Measurements from ENCODE around the gene SNRNP70.
A peak's percentile ranks its signal among the peaks of the same experiment; 100 is the strongest.

SNRNP70 gene

DNA sequence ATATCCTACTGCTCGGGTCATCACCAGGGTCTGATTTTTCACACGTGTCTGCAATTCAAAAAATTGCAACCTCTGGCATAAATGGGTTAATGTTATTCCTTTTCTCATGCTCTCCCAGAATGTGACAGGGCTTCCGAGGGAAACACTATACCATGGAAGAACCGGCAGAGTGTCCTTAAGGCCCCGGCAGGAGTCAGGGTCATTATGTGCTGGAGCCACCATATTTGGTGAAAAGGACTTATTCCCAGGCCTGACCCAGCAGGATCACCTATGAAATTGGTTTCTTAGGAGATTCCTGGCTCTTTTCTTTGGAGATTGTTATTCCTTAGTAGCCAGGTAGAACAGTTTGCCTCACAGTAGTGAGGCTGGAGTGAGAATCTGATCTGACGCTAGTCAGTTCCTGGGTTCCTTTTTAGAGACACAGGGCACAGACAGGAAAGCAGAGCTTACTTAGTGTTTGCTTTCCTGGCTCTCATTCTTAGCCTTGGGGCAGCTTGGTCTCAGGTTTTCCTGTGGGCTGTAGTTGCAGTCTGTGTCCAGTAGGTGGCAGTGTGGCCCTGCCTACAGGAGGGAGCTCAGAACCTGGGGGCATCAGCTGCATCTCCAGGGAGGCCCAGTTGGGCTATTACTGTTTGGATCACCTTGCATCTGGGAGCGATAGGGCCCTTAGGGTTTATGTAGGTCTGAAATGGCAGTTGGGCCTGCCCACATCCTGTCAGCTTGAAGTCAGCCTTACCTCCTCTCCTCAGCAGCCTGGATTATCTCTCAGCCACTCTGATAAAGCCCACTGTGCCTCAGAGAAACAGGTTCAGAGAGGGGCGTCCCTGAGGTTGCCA lies 12.4 kb downstream of the SNRNP70 start:
- Histone ChIP-seq H3K4me3 (no peak overlapping the region; a peak in 1 of 20 replicates), H3K27ac (peak overlapping the region in 8 of 11 experiments; percentile 4 to 59 (median 42); a peak in 12 of 22 replicates), H4K20me1 (peaks cover 77 to 95% (median 93%) of the 10 kb centered on the region in 11 experiments), H3K27me3 (no peaks in the 10 kb centered on the region), H3K9ac (peak overlapping the region in 8 of 11 experiments; percentile 11 to 63 (median 36); a peak in 11 of 22 replicates), H3K4me2 (peak overlapping the region in 6 of 11 experiments; percentile 22 to 59 (median 47); a peak in 11 of 22 replicates), H3K9me3 (replicated peaks in 1 of 11) (no peaks in the 10 kb centered on the region), H3K4me1 (peaks cover 12 to 63% (median 48%) of the 10 kb centered on the region in 10 experiments), H3K36me3 (peaks cover 90 to 94% (median 92%) of the 10 kb centered on the region in 11 experiments)
- TF ChIP-seq Cebpa-rat (IDR thresholded peaks at IDR 0.05): no peak

DNA sequence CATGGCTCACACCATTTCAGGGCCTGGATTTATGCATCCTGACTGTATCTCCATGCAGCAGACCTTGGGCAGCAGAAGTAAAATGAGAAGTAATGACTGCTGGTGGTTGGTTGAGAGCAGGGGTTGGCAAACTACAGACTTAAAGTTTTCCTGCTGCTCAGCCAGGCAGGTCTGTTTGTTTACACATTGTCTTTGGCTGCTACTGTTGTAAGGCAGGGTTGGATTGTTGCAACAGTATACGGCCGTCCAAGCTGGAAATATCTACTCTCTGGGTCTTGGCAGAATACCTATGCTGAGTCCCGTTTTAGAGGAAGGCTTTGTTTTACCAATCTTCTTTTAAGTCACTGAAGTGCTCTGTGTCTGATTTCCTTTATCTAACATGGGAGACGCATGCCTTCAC lies 13.5 kb downstream of the SNRNP70 start:
- Histone ChIP-seq H3K27me3 (no peaks in the 10 kb centered on the region), H3K9me3 (replicated peaks in 1 of 11) (no peaks in the 10 kb centered on the region), H3K36me3 (peaks cover 84 to 92% (median 88%) of the 10 kb centered on the region in 11 experiments), H3K4me1 (peaks cover 23 to 74% (median 59%) of the 10 kb centered on the region in 10 experiments), H4K20me1 (peaks cover 75 to 95% (median 93%) of the 10 kb centered on the region in 11 experiments), H3K27ac (peak overlapping the region in 5 of 11 experiments; percentile 0 to 59 (median 46); a peak in 5 of 22 replicates), H3K4me2 (peak overlapping the region in 4 of 11 experiments; percentile 47 to 59 (median 48); a peak in 4 of 22 replicates), H3K9ac (peak overlapping the region in 7 of 11 experiments; percentile 11 to 63 (median 46); a peak in 6 of 22 replicates), H3K4me3 (no peak overlapping the region)
- no peak for TF ChIP-seq Cebpa-rat (IDR thresholded peaks at IDR 0.05)

DNA sequence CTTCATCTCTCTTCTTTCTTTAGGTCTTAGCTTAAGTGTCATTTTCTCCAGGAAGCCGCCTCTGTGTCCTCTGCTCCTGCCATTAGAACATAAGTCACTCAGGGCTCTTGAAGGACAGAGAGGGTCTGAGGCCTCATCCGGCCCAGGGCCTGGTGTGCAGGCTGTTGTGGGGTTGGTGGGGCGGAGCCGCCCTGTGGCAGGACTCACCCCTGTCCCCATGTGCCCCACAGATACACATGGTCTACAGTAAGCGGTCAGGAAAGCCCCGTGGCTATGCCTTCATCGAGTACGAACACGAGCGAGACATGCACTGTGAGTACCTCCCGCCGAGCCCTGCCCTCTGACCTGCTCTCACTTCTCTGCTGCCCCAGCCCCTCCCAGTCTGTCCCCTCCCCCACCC lies 15.9 kb downstream of the SNRNP70 start:
- Histone ChIP-seq H3K4me3 (no peak overlapping the region), H3K9me3 (replicated peaks in 1 of 11) (no peaks in the 10 kb centered on the region), H4K20me1 (peaks cover 73 to 95% (median 93%) of the 10 kb centered on the region in 11 experiments), H3K27ac (peak overlapping the region in 4 of 11 experiments; percentile 11 to 42 (median 22); a peak in 1 of 22 replicates), H3K27me3 (no peaks in the 10 kb centered on the region), H3K4me1 (peaks cover 26 to 85% (median 83%) of the 10 kb centered on the region in 10 experiments), H3K9ac (peak overlapping the region in 10 of 11 experiments; percentile 7 to 63 (median 46); a peak in 16 of 22 replicates), H3K36me3 (peaks cover 79 to 92% (median 84%) of the 10 kb centered on the region in 11 experiments), H3K4me2 (peak overlapping the region in 8 of 11 experiments; percentile 11 to 44 (median 38); a peak in 13 of 22 replicates)
- TF ChIP-seq Cebpa-rat (IDR thresholded peaks at IDR 0.05): no peak

DNA sequence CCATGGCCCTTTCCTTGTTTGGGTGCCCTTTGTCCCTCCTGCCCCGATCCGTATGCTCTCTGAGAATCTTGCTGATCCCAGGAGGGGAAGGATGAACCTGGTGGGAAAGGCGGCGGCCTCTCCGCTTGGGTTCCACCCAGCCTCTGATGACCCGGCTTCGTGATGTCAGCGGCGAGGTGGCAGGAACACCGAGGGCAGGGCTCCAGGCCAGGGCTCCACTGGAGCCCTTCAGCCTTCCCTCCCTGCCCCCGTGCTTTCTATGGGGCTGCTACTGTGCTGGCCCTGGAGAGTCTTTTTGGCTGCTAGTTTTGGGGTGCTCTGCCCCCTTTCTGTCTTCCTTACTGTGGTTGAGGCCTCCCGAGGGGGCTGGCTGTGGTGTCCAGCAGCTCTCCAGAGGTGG lies 17.1 kb downstream of the SNRNP70 start:
- Histone ChIP-seq H3K4me3 (peak overlapping the region in 3 of 10 experiments; percentile 14 to 51 (median 31); a peak in 5 of 20 replicates), H3K27me3 (no peaks in the 10 kb centered on the region), H4K20me1 (peaks cover 73 to 95% (median 93%) of the 10 kb centered on the region in 11 experiments), H3K9me3 (replicated peaks in 1 of 11) (no peaks in the 10 kb centered on the region), H3K4me1 (peaks cover 26 to 91% (median 82%) of the 10 kb centered on the region in 10 experiments), H3K27ac (peak overlapping the region in 8 of 11 experiments; percentile 48 to 67 (median 62); a peak in 13 of 22 replicates), H3K9ac (peak overlapping the region; percentile 38 to 80 (median 66); a peak in 20 of 22 replicates), H3K4me2 (peak overlapping the region; percentile 47 to 98 (median 91)), H3K36me3 (peaks cover 79 to 92% (median 84%) of the 10 kb centered on the region in 11 experiments)
- no peak for TF ChIP-seq Cebpa-rat (IDR thresholded peaks at IDR 0.05)

DNA sequence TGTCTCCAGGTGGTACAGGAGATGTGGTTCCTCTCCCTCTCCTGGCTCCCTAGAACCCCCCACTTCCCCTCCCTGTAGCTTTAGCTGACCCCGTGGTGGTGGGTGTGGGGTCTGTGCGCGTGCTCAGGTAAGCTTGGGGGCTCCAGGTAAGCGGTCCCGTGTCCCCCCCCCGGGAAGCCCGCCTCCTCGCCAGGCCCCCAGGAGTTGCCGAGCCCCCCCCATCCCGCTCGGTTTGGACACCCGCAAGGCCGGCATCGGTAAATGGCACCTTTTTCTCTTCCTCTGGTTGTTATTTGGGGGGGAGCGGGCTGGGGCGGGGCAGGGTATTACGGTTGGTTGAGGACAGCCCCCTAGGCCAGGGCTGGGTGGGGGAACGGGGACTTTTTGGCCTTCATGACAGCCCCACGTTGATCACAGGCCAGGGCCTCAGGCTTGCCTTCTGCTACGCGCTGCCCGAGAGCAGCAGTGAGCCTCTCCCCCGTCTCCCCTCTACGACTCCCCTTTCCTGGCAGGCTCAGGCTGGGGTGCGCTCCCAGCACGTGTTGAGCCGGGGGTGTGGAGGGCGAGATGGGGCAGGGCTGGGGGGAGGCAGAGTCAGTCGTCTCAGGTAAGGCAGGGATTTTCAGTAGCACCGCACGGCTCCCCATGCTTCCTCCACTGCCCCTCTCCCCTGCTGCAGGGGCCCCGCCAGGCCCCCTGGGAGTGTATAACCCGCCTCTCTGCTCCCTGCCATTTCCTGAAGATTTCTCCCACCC lies 18.3 kb downstream of the SNRNP70 start:
- Histone ChIP-seq H3K9ac (peak overlapping the region; percentile 38 to 80 (median 66); a peak in 21 of 22 replicates), H3K27ac (peak overlapping the region in 9 of 11 experiments; percentile 14 to 67 (median 61); a peak in 17 of 22 replicates), H3K4me1 (peaks cover 26 to 79% (median 71%) of the 10 kb centered on the region in 10 experiments), H3K4me2 (peak overlapping the region; percentile 47 to 98 (median 91)), H3K9me3 (replicated peaks in 1 of 11) (no peaks in the 10 kb centered on the region), H4K20me1 (peaks cover 73 to 95% (median 93%) of the 10 kb centered on the region in 11 experiments), H3K4me3 (peak overlapping the region in 7 of 10 experiments; percentile 31 to 57 (median 48); a peak in 14 of 20 replicates), H3K36me3 (peaks cover 81 to 95% (median 87%) of the 10 kb centered on the region in 11 experiments), H3K27me3 (no peaks in the 10 kb centered on the region)
- TF ChIP-seq Cebpa-rat (IDR thresholded peaks at IDR 0.05): no peak

DNA sequence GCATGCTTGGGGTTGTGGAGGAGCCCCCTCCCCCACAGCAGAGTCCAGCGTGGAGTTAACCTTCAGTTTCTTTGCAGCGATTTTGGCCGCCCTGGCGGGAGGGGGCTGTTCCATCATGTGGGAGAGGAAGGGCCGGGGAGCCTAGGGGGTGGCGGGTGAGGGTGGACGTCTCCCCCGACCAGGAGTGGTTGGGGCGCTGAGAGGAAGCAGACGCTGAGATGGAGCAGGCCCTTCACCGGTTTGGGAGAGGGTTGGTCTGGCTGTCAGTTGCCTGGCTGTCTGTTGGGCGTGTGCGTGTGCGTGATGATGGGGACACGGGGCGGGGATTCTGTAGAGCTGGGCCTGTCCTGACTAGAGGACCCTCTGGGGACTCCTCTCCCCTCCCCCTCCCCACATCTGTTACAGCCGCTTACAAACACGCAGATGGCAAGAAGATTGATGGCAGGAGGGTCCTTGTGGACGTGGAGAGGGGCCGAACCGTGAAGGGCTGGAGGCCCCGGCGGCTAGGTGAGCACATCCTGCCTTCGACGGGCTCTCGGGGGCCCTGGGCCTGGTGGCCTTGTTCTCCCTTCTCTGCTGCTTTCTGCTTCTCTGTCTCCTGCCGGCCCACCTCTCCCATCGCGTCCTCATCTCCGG lies 19.1 kb downstream of the SNRNP70 start:
- Histone ChIP-seq H4K20me1 (peaks cover 75 to 95% (median 93%) of the 10 kb centered on the region in 11 experiments), H3K4me2 (peak overlapping the region; percentile 47 to 98 (median 91)), H3K36me3 (peaks cover 81 to 95% (median 85%) of the 10 kb centered on the region in 11 experiments), H3K27ac (peak overlapping the region in 9 of 11 experiments; percentile 40 to 67 (median 61); a peak in 17 of 22 replicates), H3K27me3 (no peaks in the 10 kb centered on the region), H3K9ac (peak overlapping the region; percentile 7 to 80 (median 66); a peak in 18 of 22 replicates), H3K9me3 (replicated peaks in 1 of 11) (no peaks in the 10 kb centered on the region), H3K4me1 (peaks cover 30 to 73% (median 67%) of the 10 kb centered on the region in 10 experiments), H3K4me3 (peak overlapping the region in 7 of 10 experiments; percentile 31 to 57 (median 48); a peak in 11 of 20 replicates)
- TF ChIP-seq Cebpa-rat (IDR thresholded peaks at IDR 0.05): no peak

DNA sequence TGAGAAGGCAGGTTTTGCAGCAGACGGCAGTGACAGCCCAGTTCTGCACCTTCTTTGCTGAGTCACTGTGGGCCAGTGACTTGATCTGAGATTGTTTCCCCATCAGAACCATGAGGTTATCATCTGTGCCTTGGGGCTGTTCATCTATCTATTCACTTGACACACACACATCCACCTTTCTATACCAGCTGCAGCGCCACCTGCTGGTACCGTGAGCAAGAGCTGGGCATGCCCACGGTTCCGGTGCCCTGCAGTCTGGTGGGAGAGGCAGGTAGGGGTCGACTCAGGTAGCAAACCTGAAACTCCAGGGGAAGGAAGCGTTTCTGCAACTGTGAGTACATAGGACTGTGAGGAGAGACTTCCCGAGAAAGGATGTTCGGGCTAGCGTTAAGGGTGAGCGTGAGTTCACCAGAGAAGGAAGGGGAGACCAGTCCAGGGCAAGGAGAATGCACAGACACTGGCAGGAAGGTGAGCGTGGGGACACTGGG lies 21.4 kb downstream of the SNRNP70 start:
- Histone ChIP-seq H3K27me3 (no peaks in the 10 kb centered on the region), H3K9ac (0 out of 22 replicates have a peak overlapping the region, but pooled peaks of 1 of the 11 experiments have one; percentile 7), H3K27ac (peak overlapping the region in 2 of 11 experiments; percentile 63 to 67; a peak in 1 of 22 replicates), H3K4me3 (no peak overlapping the region), H4K20me1 (peaks cover 67 to 87% (median 82%) of the 10 kb centered on the region in 11 experiments), H3K9me3 (replicated peaks in 1 of 11) (no peaks in the 10 kb centered on the region), H3K36me3 (peaks cover 65 to 80% (median 75%) of the 10 kb centered on the region in 11 experiments), H3K4me1 (peaks cover 46 to 70% (median 53%) of the 10 kb centered on the region in 10 experiments), H3K4me2 (peak overlapping the region in 4 of 11 experiments; percentile 94 to 98 (median 96); a peak in 5 of 22 replicates)
- no peak for TF ChIP-seq Cebpa-rat (IDR thresholded peaks at IDR 0.05)
